Mesodermal cell (in vitro differentiated cells): ENCODE data around the gene CDSN.
A peak's percentile ranks its signal among the peaks of the same experiment; 100 is the strongest.

Experiments used
- H3K27ac ChIP-seq: 2 replicates; pipeline ENCODE4 v1.7.0; 2013; ENCODE audit warnings: mild to moderate bottlenecking, low read depth, low read length, moderate library complexity; ENCODE audit not compliant: severe bottlenecking
- H3K36me3 ChIP-seq: 2 replicates; pipeline ENCODE4 v1.7.1; 2013; ENCODE audit warnings: mild to moderate bottlenecking, low read length, moderate library complexity; ENCODE audit not compliant: control insufficient read depth, insufficient read depth
- H3K4me1 ChIP-seq: one replicate; pipeline ENCODE4 v1.7.1; 2013; ENCODE audit warnings: mild to moderate bottlenecking, low read length; ENCODE audit not compliant: insufficient read depth, control insufficient read depth, poor library complexity, severe bottlenecking
- H3K4me3 ChIP-seq: 2 replicates; pipeline ENCODE4 v1.7.0; 2013; ENCODE audit warnings: low read length, control low read depth, mild to moderate bottlenecking; ENCODE audit not compliant: insufficient read depth, poor library complexity, severe bottlenecking; ENCODE audit errors: extremely low read depth
- H3K9me3 ChIP-seq: 2 replicates; pipeline ENCODE4 v1.7.1; 2013; ENCODE audit warnings: mild to moderate bottlenecking, low read length, moderate library complexity; ENCODE audit not compliant: control insufficient read depth
- WGBS, 2 experiments: methylation state at CpG; one replicate each; pipeline ENCODE4 v1.1.5; 2013; ENCODE audit warnings: missing lambda C conversion rate in 2 of 2; ENCODE audit not compliant: insufficient coverage in 2 of 2; 5-methylcytosine and 5-hydroxymethylcytosine counted together

CDSN gene

DNA sequence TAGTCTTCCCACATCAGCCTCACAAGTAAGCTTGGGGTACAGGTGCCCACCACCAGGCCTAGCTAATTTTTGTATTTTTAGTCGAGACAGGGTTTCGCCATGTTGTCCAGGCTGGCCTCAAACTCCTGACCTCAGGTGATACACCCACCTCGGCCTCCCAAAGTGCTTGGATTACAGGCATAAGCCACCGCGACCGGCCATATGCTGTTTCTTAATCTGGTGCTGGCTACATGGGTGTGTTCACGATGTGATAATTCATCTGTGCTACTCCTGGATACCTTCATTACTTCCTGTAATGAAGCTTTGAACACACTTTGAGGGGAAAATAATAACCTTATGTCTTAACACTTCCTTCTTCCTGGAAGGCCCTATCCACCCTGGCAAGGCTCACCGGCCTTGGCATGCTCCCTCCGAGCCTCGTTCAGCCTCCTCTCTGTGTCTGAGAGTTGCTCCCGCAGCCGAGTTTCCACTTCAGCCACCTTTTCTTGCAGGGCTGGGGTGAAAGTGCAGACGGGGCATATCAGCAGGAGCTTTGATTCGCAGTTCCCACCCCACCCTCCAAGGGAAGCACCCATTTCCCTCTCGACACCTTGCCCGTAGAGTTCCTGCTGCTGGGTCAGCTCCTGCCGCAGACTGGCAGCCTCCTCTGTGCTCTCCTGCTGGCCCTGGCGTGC, 24.2 kb upstream of the CDSN start:
- Histone ChIP-seq H3K4me3 (no peak overlapping the region), H3K9me3 (no peaks in the 10 kb centered on the region), H3K27ac (no peak overlapping the region), H3K4me1 (peaks cover 23% of the 10 kb centered on the region), H3K36me3 (peaks cover 21% of the 10 kb centered on the region)
- 93 to 96% methylated on average over 16 to 18 of the region's 18 CpGs for WGBS, 2 experiments

DNA sequence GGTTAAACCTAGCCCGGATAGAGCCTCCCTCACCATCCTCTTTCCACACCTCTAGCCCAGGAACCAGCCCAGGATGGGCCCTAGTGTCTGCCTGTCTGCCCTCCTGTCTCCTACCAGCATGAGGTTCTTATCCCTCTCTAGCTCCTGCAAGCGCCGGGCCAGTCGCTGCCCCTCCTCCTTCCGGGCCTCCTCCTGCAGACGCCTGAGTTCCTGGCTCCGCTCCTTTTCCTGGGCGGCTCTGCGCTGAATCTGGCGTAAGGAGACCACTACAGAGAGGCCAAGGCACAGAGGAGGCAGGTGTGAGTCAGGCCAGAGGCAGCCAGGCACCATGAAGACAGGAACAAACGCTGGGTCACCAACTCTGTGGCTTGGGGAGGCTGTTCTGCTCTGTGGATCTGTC, 22.9 kb upstream of the CDSN start:
- H3K36me3 ChIP-seq, result peaks cover 18% of the 10 kb centered on the region
- H3K4me3 ChIP-seq, result no peak overlapping the region
- peak overlapping the region; percentile 51 for H3K27ac ChIP-seq
- WGBS, 2 experiments, result 21 to 23% methylated on average over 8 to 9 of the region's 11 CpGs
- H3K4me1 ChIP-seq, result peaks cover 23% of the 10 kb centered on the region
- H3K9me3 ChIP-seq, result no peaks in the 10 kb centered on the region

DNA sequence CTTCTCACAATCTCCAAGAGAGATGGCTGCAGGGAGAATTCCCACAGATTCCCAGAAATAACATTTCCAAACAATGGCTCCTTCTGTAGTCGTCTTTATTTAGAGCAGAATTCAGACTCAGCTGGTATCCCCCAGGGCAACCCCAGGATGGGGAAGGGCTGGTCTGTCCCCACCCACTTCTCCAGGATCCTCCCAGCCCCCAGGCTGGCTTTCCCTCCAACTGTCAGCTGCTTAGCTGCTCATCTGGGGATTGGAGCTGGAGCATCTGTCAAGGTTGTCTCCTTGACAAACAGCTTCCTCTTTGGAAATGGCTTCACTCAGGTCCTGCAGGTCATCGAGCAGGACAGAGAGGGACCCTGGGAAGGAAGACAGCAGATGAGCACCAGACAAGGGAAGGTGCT, 22.1 kb upstream of the CDSN start:
- 54 to 60% methylated on average over 2 of the region's 2 CpGs for WGBS, 2 experiments
- no peak overlapping the region for H3K4me3 ChIP-seq
- no peaks in the 10 kb centered on the region for H3K9me3 ChIP-seq
- H3K36me3 ChIP-seq, result peaks cover 16% of the 10 kb centered on the region
- H3K4me1 ChIP-seq, result peaks cover 23% of the 10 kb centered on the region
- H3K27ac ChIP-seq, result peak overlapping the region; percentile 13

GRCh38 chr6:31140643-31141042, 20.4 kb upstream of the CDSN start:
- Histone ChIP-seq H3K4me1 (peaks cover 23% of the 10 kb centered on the region), H3K36me3 (peaks cover 12% of the 10 kb centered on the region), H3K27ac (no peak overlapping the region), H3K4me3 (no peak overlapping the region), H3K9me3 (no peaks in the 10 kb centered on the region)
- WGBS, 2 experiments, result 88 to 93% methylated on average over 14 to 15 of the region's 15 CpGs

DNA sequence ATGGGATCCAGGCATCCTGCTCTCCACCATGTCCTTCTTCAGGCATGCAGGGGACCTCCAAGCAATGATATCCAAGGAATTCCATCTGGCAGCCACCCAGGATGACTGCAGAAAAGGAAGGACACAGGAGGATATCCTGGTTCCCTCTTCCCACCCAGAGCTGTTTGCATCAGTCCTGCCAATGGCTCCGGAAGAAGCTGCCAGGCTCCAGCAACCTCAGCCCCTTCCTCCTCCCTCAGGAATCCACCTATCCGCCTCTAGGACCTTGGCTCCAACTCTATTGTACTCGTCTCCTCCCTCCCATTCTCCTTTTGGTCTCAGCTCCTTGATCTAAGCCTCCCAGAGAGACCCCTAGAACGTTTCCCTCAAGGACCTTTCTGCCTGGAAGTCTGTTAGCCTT, 19.4 kb upstream of the CDSN start:
- Histone ChIP-seq H3K4me1 (peaks cover 23% of the 10 kb centered on the region), H3K27ac (no peak overlapping the region), H3K9me3 (no peaks in the 10 kb centered on the region), H3K36me3 (peaks cover 5% of the 10 kb centered on the region), H3K4me3 (no peak overlapping the region)
- 26 to 28% methylated on average over 4 of the region's 4 CpGs for WGBS, 2 experiments

- H3K27ac ChIP-seq, result no peak within 1 kb of the TSS
- H3K4me3 ChIP-seq, result no peak within 1 kb of the TSS
- H3K36me3 ChIP-seq, result no peaks in the 10 kb centered on the region
- no peaks in the 10 kb centered on the region for H3K9me3 ChIP-seq
- H3K4me1 ChIP-seq, result peaks cover 23% of the 10 kb centered on the region
- 90 to 100% methylated on average over 1 to 4 of the region's 4 CpGs for WGBS, 2 experiments
Observed at GRCh38 chr6:31138982-31139381, 18.7 kb upstream of the CDSN start, which contains the start of gene PSORS1C2. Gene PSORS1C2 (minus strand): TSS chr6:31139066. CDS start chr6:31139026, 40 bp downstream.

DNA sequence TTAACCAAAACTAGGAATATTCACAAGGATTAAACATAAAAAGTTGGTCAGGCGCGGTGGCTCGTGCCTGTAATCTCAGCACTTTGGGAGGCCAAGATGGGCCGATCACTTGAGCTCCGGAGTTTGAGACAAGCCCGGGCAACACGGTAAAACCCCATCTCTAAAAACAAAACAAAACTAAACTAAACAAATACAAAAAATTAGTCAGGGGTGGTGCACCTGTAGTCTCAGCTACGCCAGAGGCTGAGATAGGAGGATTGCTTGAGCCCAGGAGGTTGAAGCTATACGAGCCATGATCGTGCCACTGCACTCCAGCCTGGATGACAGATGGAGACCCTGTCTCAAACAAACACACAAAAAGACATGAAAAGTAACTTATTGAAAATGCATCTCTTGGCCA, 15.5 kb upstream of the CDSN start:
- H3K27ac ChIP-seq, result no peak overlapping the region
- no peaks in the 10 kb centered on the region for H3K9me3 ChIP-seq
- peaks cover 12% of the 10 kb centered on the region for H3K4me1 ChIP-seq
- no peak overlapping the region for H3K4me3 ChIP-seq
- no peaks in the 10 kb centered on the region for H3K36me3 ChIP-seq
- 80 to 94% methylated on average over 1 to 6 of the region's 10 CpGs for WGBS, 2 experiments

- Histone ChIP-seq H3K4me1 (peaks cover 8% of the 10 kb centered on the region), H3K36me3 (no peaks in the 10 kb centered on the region), H3K9me3 (no peaks in the 10 kb centered on the region), H3K27ac (no peak overlapping the region), H3K4me3 (no peak overlapping the region)
- WGBS, 2 experiments, result 70 to 81% methylated on average over 3 to 5 of the region's 6 CpGs
Observed at GRCh38 chr6:31132806-31133205, 12.6 kb upstream of the CDSN start.

DNA sequence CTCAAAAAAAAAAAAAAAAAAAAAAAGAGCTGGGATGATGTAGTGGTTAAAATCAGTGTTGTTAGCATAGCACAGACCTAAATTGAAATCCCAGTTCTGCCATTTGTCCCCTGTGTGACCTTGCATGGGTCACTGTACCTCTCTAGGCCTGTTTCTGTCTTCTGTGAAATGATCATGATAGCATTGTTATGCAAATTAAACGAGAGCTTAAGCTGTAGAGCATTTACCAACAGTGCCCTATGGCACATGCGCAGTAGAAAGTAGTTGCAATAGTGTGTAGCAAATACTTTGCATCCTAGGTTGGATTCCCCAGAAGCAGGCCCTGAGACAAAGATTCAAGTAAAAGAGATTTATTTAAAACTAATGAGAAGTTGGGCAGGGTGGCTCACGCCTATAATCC, 11.3 kb upstream of the CDSN start:
- Histone ChIP-seq H3K9me3 (no peaks in the 10 kb centered on the region), H3K4me1 (peaks cover 12% of the 10 kb centered on the region), H3K36me3 (no peaks in the 10 kb centered on the region), H3K4me3 (no peak overlapping the region), H3K27ac (no peak overlapping the region)
- WGBS, 2 experiments, result 86 to 90% methylated on average over 1 to 3 of the region's 3 CpGs

GRCh38 chr6:31130751-31131150, 10.5 kb upstream of the CDSN start:
- H3K36me3 ChIP-seq, result no peaks in the 10 kb centered on the region
- H3K27ac ChIP-seq, result no peak overlapping the region
- no peak overlapping the region for H3K4me3 ChIP-seq
- H3K9me3 ChIP-seq, result no peaks in the 10 kb centered on the region
- WGBS, 2 experiments, result 82 to 94% methylated on average over 1 to 2 of the region's 3 CpGs
- H3K4me1 ChIP-seq, result peaks cover 12% of the 10 kb centered on the region

- Histone ChIP-seq H3K36me3 (no peaks in the 10 kb centered on the region), H3K4me3 (no peak overlapping the region), H3K4me1 (peaks cover 12% of the 10 kb centered on the region), H3K9me3 (no peaks in the 10 kb centered on the region), H3K27ac (no peak overlapping the region)
- WGBS, 2 experiments, result 78 to 87% methylated on average over 3 of the region's 4 CpGs
Observed at GRCh38 chr6:31129130-31129529, 8.9 kb upstream of the CDSN start.
